ENCODE measurements around the gene IER3.

GRCh38 chr6:30750379-30750668 is 6.0 kb upstream of the IER3 start:
- TF ChIP-seq E2F3 (CRISPR knock-in tag; IDR thresholded peaks at IDR 0.05) (no peak), ZEB2 (IDR thresholded peaks at IDR 0.05) (no peak), ZKSCAN1 (IDR thresholded peaks at IDR 0.05; ENCODE audit: low read depth, low read length) (no peak; the same call in 1 of the 2 replicates), STAT5B (CRISPR knock-in tag; IDR thresholded peaks at IDR 0.05) (no peak)
